ENCODE measurements around the gene GRID1. TPM values are rescaled to one million over a fixed set of nuclear protein-coding genes. Genes with fewer than 3 reads are reported as not detected.

GRID1 gene
- total RNA-seq, 4 donors from 2014 or later, result 0.88 to 7.3 (median 4.1) TPM

GRCh38 chr10:86368987-86369386 is 2.4 kb upstream of the GRID1 start:
- H3K4me1 ChIP-seq, result peaks cover 0 to 15% of the 10 kb centered on the region in 2 donors
- no peak for DNase-seq
- no peaks in the 10 kb centered on the region for H3K27me3 ChIP-seq
- no peaks in the 10 kb centered on the region for H3K9me3 ChIP-seq
- intact Hi-C loops (cut with DNase I; ENCODE audit: low total_unique reads), result no loop called here
- H3K27ac ChIP-seq, result no peak overlapping the region
- no peaks in the 10 kb centered on the region for H3K36me3 ChIP-seq
- no peak for TF ChIP-seq CTCF (IDR thresholded peaks at IDR 0.05)
- TF ChIP-seq POLR2A (IDR thresholded peaks at IDR 0.05), result no peak
- no peak overlapping the region for H3K4me3 ChIP-seq

- TF ChIP-seq CTCF (IDR thresholded peaks at IDR 0.05) (no peak), POLR2A (IDR thresholded peaks at IDR 0.05) (no peak)
- Histone ChIP-seq H3K27ac (no peak overlapping the region), H3K9me3 (no peaks in the 10 kb centered on the region), H3K4me3 (no peak overlapping the region), H3K4me1 (peaks cover 0 to 15% of the 10 kb centered on the region in 2 donors), H3K27me3 (no peaks in the 10 kb centered on the region), H3K36me3 (no peaks in the 10 kb centered on the region)
- intact Hi-C loops (cut with DNase I; ENCODE audit: low total_unique reads), result no loop called here
- no peak for DNase-seq
Measured at GRCh38 chr10:86368046-86368445, 1.5 kb upstream of the GRID1 start.

GRCh38 chr10:86367152-86367951 is 757 bp upstream of the GRID1 start:
- H3K9me3 ChIP-seq, result no peaks in the 10 kb centered on the region
- H3K27me3 ChIP-seq, result no peaks in the 10 kb centered on the region
- peaks cover 0 to 15% of the 10 kb centered on the region in 2 donors for H3K4me1 ChIP-seq
- no peak overlapping the region for H3K27ac ChIP-seq
- H3K36me3 ChIP-seq, result no peaks in the 10 kb centered on the region
- no peak for DNase-seq
- H3K4me3 ChIP-seq, result peak overlapping the region; percentile 46 to 65
- intact Hi-C loops (cut with DNase I; ENCODE audit: low total_unique reads), result no loop called here
- TF ChIP-seq POLR2A (IDR thresholded peaks at IDR 0.05) (no peak), CTCF (IDR thresholded peaks at IDR 0.05) (no peak)

GRCh38 chr10:86366902-86367151 is 232 bp upstream of the GRID1 start:
- H3K4me3 ChIP-seq, result peak overlapping the region; percentile 46 to 65
- peaks cover 0 to 15% of the 10 kb centered on the region in 2 donors for H3K4me1 ChIP-seq
- H3K27me3 ChIP-seq, result no peaks in the 10 kb centered on the region
- intact Hi-C loops (cut with DNase I; ENCODE audit: low total_unique reads), result no loop called here
- no peaks in the 10 kb centered on the region for H3K36me3 ChIP-seq
- no peak for TF ChIP-seq POLR2A (IDR thresholded peaks at IDR 0.05)
- TF ChIP-seq CTCF (IDR thresholded peaks at IDR 0.05), result no peak
- H3K9me3 ChIP-seq, result no peaks in the 10 kb centered on the region
- H3K27ac ChIP-seq, result peak overlapping the region in 1 of 2 donors; percentile 39
- no peak for DNase-seq

- intact Hi-C loops (cut with DNase I; ENCODE audit: low total_unique reads), result no loop called here
- Histone ChIP-seq H3K9me3 (no peaks in the 10 kb centered on the region), H3K27ac (peak overlapping the region in 1 of 2 donors; percentile 58), H3K36me3 (no peaks in the 10 kb centered on the region), H3K27me3 (no peaks in the 10 kb centered on the region), H3K4me1 (peaks cover 0 to 15% of the 10 kb centered on the region in 2 donors), H3K4me3 (peak overlapping the region; percentile 46 to 65)
- DNase-seq, result no peak
- no peak for TF ChIP-seq POLR2A (IDR thresholded peaks at IDR 0.05)
- no peak for TF ChIP-seq CTCF (IDR thresholded peaks at IDR 0.05)
Measured at GRCh38 chr10:86365346-86366032, 1.1 kb downstream of the GRID1 start.
